Head of caudate nucleus (tissue), 42 donors: ENCODE data around the gene RTP5.
A peak's percentile ranks its signal among the peaks of the same experiment; 100 is the strongest.

Experiments used
- DNase-seq, 42 donors: peaks; one replicate each; pipeline versions ENCODE4 v3.0.0 to v3.0.0-alpha.2; 2020 to 2021; ENCODE audit warnings: mixed read lengths in 7 of 42
- intact Hi-C: fragments of 100-400 bp; cut with DNase I; formaldehyde crosslinking; loops from one replicate; pipeline ENCODE4 v1.15.0; 2022

Gene RTP5

DNA sequence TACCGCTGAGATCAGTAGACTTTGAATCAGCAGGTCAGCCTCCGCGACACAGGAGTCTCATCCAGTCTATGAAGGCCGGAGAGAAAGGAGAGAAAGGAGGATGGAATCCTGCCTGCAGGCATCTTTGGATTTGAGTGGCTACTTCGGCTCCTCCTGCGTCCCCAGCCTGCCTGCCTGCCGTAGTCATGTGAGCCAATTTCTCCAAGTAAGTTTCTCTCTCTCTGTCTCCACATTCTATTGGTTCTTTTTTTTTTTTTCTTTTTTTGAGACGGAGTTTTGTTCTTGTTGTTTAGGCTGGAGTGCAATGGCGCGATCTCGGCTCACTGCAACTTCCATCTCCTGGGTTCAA is 27.5 kb upstream of the RTP5 start:
- DNase-seq = peak in 3 of 42 donors; percentile 9 to 26 (median 17)
- intact Hi-C loops = no loop called here

- DNase-seq = peak in 17 of 42 donors; percentile 16 to 63 (median 33)
- intact Hi-C loops = no loop called here
Measured at GRCh38 chr2:241842620-241843211, 26.8 kb upstream of the RTP5 start.

DNA sequence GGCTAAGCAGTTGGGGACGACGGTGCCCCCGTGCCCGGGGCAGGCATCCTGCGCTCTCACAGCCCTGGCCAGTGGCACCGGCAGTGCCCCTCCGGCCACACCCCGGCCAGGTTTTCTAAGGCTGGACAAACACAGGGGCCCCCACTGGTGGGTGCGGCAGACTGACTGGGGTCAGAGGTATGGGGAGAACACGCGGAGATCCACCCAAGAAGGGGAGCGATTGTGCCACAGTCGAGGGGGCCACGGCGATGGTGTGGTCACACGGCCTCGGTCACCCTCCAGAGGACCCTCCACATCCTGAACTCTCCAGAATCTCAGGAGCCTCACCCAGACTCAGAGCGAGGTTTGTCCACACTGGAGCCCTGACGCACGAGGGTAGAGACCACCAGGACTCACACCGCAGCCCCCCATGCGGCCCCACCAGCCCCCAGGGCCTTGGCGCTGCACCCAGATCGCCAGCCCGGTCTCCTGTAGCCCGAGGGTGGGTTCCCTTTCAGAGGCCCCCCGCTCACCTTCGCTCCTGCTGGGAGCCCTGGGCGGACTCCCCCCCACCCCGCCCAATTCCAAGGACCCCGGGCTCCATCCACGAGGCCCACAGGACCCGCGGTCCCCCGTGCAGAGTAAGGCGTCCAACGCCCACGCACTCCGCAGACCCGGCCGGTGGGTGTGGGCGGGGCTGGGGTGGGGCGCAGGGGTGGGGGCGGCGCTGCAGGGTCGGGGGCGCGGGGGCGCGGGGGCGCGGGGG is 26.0 kb upstream of the RTP5 start:
- intact Hi-C loops = no loop called here
- DNase-seq = peak in 1 of 42 donors; percentile 28

GRCh38 chr2:241844066-241844728 is 25.3 kb upstream of the RTP5 start:
- intact Hi-C loops = no loop called here
- peak in 28 of 42 donors; percentile 25 to 75 (median 48) for DNase-seq

DNA sequence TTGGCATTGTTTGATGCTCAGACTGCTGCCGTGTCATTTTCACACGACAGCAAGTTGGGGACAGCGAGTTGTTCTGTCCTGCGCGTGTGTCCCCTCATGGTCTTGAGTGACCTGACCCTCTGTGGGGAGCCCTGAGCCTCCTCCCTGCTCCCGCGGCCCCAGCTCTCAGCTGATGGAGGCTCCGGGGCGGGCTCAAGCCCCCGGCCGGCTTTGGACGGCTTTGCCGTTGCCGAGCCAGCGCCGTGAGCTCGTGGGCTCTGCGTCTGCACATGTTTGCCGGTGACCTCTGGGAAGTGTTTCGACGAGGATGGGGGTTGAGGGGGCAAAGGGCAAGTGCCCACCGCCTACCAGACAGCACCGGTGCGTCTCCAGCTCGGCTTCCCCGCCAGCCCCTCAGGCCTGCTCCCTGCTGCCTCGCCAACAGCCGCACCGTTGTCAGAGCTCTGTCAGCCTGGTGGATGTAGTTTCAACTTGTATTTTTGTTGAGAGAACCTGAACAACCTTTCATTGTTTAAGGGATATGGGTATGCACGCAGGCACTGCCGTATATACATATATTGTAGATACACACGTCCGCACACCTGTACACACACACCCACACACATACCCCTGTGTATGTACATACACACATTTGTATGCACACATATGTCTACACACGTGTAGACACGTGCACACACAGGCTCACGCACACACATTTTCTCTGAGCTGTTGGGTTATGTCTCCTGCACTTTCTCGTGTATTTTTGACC is 24.5 kb upstream of the RTP5 start:
- intact Hi-C loops = no loop called here
- DNase-seq = peak in 1 of 42 donors; percentile 11

DNA sequence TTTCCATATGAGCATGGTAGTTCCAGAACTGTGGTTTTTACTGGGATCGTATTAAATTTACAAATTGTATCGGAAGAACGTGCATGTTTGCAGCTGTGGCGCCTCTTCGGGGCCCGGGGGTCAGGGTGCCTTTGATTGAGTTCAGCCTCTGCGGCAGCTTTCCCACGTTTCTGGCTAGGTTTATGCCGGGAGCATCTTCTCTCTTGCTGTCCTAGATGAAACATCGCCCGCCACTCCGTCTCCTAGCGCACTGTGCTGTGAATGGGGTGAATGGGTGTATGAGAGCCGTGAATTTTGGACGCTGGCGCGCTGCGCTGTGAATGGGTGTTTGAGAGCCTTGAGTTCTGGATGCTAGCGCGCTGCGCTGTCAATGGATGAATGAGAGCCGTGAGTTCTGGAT is 23.1 kb upstream of the RTP5 start:
- intact Hi-C loops = no loop called here
- no peak for DNase-seq

GRCh38 chr2:241848761-241849615 is 20.5 kb upstream of the RTP5 start:
- intact Hi-C loops = no loop called here
- peak in 1 of 42 donors; percentile 11 for DNase-seq

- intact Hi-C loops = no loop called here
- peak in 1 of 42 donors; percentile 11 for DNase-seq
Measured at GRCh38 chr2:241849616-241850543, 19.6 kb upstream of the RTP5 start.

- DNase-seq = peak in 1 of 42 donors; percentile 1
- intact Hi-C loops = no loop called here
Measured at GRCh38 chr2:241850544-241851324, 18.8 kb upstream of the RTP5 start.

DNA sequence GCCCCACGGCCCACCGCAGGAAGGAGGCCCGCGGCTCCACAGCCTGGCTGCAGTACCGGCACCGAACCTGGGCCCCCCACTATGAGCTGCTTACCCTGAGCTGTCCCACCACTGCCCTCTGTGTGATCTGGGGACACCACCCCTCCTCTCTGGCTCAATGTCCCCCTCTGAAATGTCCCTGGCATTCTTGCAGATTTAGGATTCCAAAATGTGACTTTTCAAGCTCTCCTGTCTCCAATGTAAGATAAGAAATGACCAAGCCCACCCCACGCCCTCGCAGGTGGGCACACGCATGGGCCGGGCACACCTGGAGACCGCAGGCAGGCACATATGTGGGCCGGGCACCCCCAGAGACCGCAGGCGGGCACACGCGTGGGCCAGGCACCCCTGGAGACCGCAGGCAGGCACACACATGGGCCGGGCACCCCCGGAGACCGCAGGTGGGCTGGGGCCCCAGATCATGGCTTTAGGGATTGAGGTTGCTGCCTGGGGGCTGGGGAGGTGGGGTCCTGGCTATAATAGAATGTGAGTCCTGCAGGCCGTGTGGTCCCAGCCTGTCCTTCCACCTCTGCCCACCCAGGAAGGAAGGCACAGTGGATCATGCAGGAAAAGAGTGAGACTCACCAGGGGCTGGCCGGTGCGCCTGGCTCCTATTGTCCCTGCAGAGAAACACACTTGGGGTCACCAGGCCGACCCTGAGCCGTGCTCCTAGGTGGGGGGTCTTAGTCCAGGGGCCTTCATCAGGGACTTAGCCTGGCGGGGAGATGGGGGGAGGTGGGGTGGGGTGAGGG is 18.0 kb upstream of the RTP5 start:
- intact Hi-C loops = no loop called here
- DNase-seq = peak in 3 of 42 donors; percentile 6 to 15 (median 7)

- DNase-seq = peak in 6 of 42 donors; percentile 2 to 29 (median 22)
- intact Hi-C loops = no loop called here
Measured at GRCh38 chr2:241852116-241852980, 17.2 kb upstream of the RTP5 start.

DNA sequence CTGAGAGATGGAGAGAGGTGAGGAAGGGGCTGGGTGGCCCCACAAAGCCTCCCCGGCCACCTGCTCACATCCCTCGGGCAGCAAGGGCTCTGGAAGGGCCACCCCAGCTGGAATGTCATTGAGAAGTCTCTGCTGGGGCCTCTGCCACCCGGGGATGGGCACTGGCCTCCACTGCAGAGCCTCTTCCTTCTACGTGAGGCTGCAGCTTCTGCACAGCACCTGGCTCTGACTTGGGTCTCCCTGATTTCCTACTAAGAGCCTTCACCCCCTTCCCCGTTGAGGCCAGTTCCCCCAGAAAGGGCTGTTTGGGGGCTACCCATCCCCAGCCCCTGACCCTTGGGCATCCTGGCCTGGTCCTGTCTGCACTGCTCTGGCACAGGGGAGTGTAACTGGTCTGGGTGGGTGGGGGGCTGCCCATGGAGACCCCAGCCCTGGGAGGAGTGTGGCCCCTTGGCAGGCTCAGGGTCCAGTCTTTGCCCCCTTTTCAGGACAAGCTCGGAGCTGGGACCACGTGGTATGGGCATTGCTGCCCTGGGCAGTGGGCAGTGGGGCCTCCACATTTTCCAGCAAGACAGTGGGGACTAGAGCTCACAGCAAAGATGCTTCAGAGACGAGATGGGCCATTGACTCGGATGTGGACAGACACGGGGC is 16.4 kb upstream of the RTP5 start:
- DNase-seq = peak in 6 of 42 donors; percentile 1 to 23 (median 12)

DNA sequence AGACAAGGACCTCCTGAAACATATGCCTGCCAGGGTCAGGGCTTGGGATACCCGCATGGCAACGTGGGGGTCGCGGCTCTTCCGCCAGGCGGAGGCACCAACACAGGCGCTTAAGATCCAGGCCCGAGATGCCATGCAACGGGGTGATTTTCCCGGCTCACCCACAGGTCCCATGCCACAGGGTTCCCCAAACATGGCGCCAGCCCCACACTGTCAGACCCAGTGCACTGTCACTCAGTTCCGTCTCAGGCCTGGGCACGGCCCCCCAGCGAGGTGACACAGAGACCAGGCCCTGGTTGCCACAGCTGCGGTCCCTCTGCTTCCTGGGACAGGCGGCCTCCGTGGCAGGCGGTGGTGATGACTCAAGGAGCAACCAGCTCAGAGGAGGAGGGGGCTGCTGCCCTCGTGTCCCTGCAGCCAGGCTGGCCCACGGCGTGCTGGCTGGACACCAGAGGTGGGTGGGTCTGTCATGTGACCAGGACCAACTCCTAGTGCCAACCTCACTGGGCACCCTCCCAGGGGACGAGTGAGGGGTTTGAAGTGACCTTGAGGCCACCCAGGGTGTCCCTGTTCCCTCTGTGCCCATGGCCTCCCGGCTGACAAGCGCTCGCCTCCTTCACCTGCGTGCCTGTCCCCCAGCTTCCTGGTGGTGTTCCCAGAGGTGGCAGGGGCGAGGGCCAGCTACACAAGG is 15.7 kb upstream of the RTP5 start:
- peak in 8 of 42 donors; percentile 6 to 67 (median 33) for DNase-seq
- intact Hi-C loops = no loop called here

More for the DNA sequence above, 16.4 kb upstream of the RTP5 start:
- intact Hi-C loops = no loop called here
